HCT116 (cell line): ENCODE results near the gene ZNF496. TPM values are rescaled to one million over a fixed set of nuclear protein-coding genes. Genes with fewer than 3 reads are reported as not detected.

Experiments used
- ATAC-seq: fragments of 200-7000 bp; cut with Tn5 transposase; 2 replicates; pipeline ENCODE4 v1.9.1; 2020; ENCODE audit warnings: mild to moderate bottlenecking, moderate library complexity
- BruUV-seq: library from RNA; stranded (reverse); fragments of 400-500 nt; replicated peaks from 2 replicates; lab custom pipeline; 2021; lab: Mats Ljungman, UMichigan
- CTCF ChIA-PET: fragments of 300-600 bp; sonication (Branson Sonifier 250); formaldehyde crosslinking; loops from one replicate; lab custom pipeline; 2021; ENCODE audit warnings: antibody characterized with exemption; lab: Charles Lee
- POLR2A ChIA-PET: fragments of 300-600, 350-600 bp; sonication (Branson Sonifier 250); formaldehyde crosslinking; loops from one replicate; lab custom pipeline; 2021; ENCODE audit warnings: antibody characterized with exemption; lab: Charles Lee
- RAD21 ChIA-PET, 2 experiments: fragments of 300-600 bp; sonication (Branson Sonifier 250); formaldehyde crosslinking; loops; one replicate each; lab custom pipeline; 2023; ENCODE audit warnings: low total read pairs in 2 of 2; ENCODE audit not compliant: uncharacterized antibody in 2 of 2, unreplicated experiment in 2 of 2, low non-redundant PET in 1 of 2; lab: Charles Lee
- DNase-seq: peaks from one replicate; pipeline ENCODE4 v3.0.0-alpha.2; 2010; ENCODE audit warnings: low read depth, low spot score
- H2AFZ ChIP-seq: fragments of 200-600 bp; shearing (Covaris generic), sonication (generic); 2 replicates; pipeline ENCODE4 v1.6.1; 2017; ENCODE audit warnings: low read depth, mixed run types, mixed read lengths, antibody characterized with exemption, low read length; ENCODE audit not compliant: poor library complexity, severe bottlenecking
- H3K27ac ChIP-seq: 2 replicates; pipeline ENCODE4 v1.5.1; 2012; ENCODE audit warnings: low read depth, low read length
- H3K27me3 ChIP-seq: fragments of 200-600 bp; sonication (generic); 2 replicates; pipeline ENCODE4 v1.6.1; 2016; ENCODE audit warnings: mixed run types, low read length, mixed read lengths; ENCODE audit not compliant: insufficient read depth
- H3K36me3 ChIP-seq, 2 experiments: fragments of 200-500 bp in 1 of 2; fragments of 200-600 bp in 1 of 2; sonication (Bioruptor generic) in 1 of 2; sonication (generic) in 1 of 2; 2 replicates each; pipeline versions ENCODE4 v1.5.1 to v1.6.1; 2014 to 2016; ENCODE audit warnings: low read length in 2 of 2, inconsistent platforms in 1 of 2, mixed read lengths in 1 of 2, mixed run types in 1 of 2; ENCODE audit not compliant: insufficient read depth in 2 of 2, control insufficient read depth in 1 of 2
- H3K4me1 ChIP-seq, 2 experiments: fragments of 200-600 bp in 1 of 2; sonication (generic) in 1 of 2; 2 replicates each; pipeline versions ENCODE4 v1.5.1 to v1.6.1; 2012 to 2017; ENCODE audit warnings: low read length in 2 of 2, inconsistent platforms in 1 of 2, mild to moderate bottlenecking in 1 of 2, mixed read lengths in 1 of 2, mixed run types in 1 of 2, moderate library complexity in 1 of 2; ENCODE audit not compliant: insufficient read depth in 2 of 2, control insufficient read depth in 1 of 2
- H3K4me2 ChIP-seq: fragments of 200-600 bp; sonication (generic); 2 replicates; pipeline ENCODE4 v1.6.1; 2017; ENCODE audit warnings: mixed run types, low read length, mixed read lengths
- H3K4me3 ChIP-seq, 2 experiments: fragments of 200-600 bp in 1 of 2; sonication (generic) in 1 of 2; replicated peaks in 1 of 2; 2 replicates each; pipeline ENCODE4 v1.5.1; 2011 to 2016; ENCODE audit warnings: low read length in 2 of 2, control low read depth in 1 of 2, low read depth in 1 of 2, mild to moderate bottlenecking in 1 of 2, mixed read lengths in 1 of 2, mixed run types in 1 of 2
- H3K79me2 ChIP-seq: fragments of 200-600 bp; sonication (generic); 2 replicates; pipeline ENCODE4 v1.6.1; 2017; ENCODE audit warnings: mild to moderate bottlenecking, mixed run types, low read length, moderate library complexity, mixed read lengths; ENCODE audit not compliant: insufficient read depth
- H3K9ac ChIP-seq: fragments of 200-600 bp; sonication (generic); 2 replicates; pipeline ENCODE4 v1.6.1; 2016; ENCODE audit warnings: low read length, mixed read lengths
- H3K9me2 ChIP-seq: fragments of 200-600 bp; sonication (generic), shearing (Covaris generic); 2 replicates; pipeline ENCODE4 v1.6.1; 2017; ENCODE audit warnings: mixed run types, mild to moderate bottlenecking, moderate library complexity; ENCODE audit not compliant: insufficient read depth
- H3K9me3 ChIP-seq, 2 experiments: fragments of 200-500 bp in 1 of 2; fragments of 200-600 bp in 1 of 2; sonication (Bioruptor generic) in 1 of 2; sonication (generic) in 1 of 2; 2 replicates each; pipeline ENCODE4 v1.6.1; 2014 to 2017; ENCODE audit warnings: low read length in 2 of 2, mixed read lengths in 2 of 2, inconsistent platforms in 1 of 2, low read depth in 1 of 2, mild to moderate bottlenecking in 1 of 2, mixed run types in 1 of 2, moderate library complexity in 1 of 2; ENCODE audit not compliant: control insufficient read depth in 1 of 2, insufficient read depth in 1 of 2
- H4K20me1 ChIP-seq: fragments of 200-600 bp; sonication (generic), shearing (Covaris generic); 2 replicates; pipeline ENCODE4 v1.6.1; 2017; ENCODE audit warnings: mixed run types, mild to moderate bottlenecking, moderate library complexity; ENCODE audit not compliant: insufficient read depth
- CBX3 ChIP-seq: IDR thresholded peaks from 2 replicates; pipeline ENCODE4 v1.6.1; 2012; ENCODE audit warnings: low read depth
- CEBPB ChIP-seq: IDR thresholded peaks from 2 replicates; pipeline ENCODE4 v1.6.1; 2012; ENCODE audit warnings: low read depth
- EGR1 ChIP-seq: IDR thresholded peaks from 2 replicates; pipeline ENCODE4 v1.6.1; 2012; ENCODE audit warnings: low read depth
- ELF1 ChIP-seq: IDR thresholded peaks from 2 replicates; pipeline ENCODE4 v1.6.1; 2012; ENCODE audit warnings: low read depth, borderline replicate concordance
- EZH2 ChIP-seq: fragments of 200-600 bp; sonication (generic); IDR thresholded peaks from 2 replicates; pipeline ENCODE4 v1.6.1; 2017; ENCODE audit warnings: antibody characterized with exemption, mixed run types
- EZH2phosphoT487 ChIP-seq: fragments of 200-600 bp; IDR thresholded peaks from 2 replicates; pipeline ENCODE4 v1.6.1; 2018; ENCODE audit warnings: antibody characterized with exemption, borderline replicate concordance
- FOSL1 ChIP-seq: IDR thresholded peaks from 2 replicates; pipeline ENCODE4 v1.6.1; 2012; ENCODE audit warnings: low read depth
- JUND ChIP-seq: IDR thresholded peaks from 2 replicates; pipeline ENCODE4 v1.6.1; 2012
- POLR2A ChIP-seq: IDR thresholded peaks from 2 replicates; pipeline ENCODE4 v1.7.0; 2011; ENCODE audit warnings: borderline replicate concordance; ENCODE audit not compliant: insufficient read depth, insufficient read length; ENCODE audit errors: extremely low read depth
- POLR2AphosphoS5 ChIP-seq: IDR thresholded peaks from 2 replicates; pipeline ENCODE4 v1.6.1; 2011; ENCODE audit warnings: mild to moderate bottlenecking, low read depth, low read length, moderate library complexity
- SIN3A ChIP-seq: IDR thresholded peaks from 2 replicates; pipeline ENCODE4 v1.6.1; 2012; ENCODE audit warnings: low read depth
- SP1 ChIP-seq: IDR thresholded peaks from 2 replicates; pipeline ENCODE4 v1.6.1; 2012; ENCODE audit warnings: low read depth
- SRF ChIP-seq: IDR thresholded peaks from 2 replicates; pipeline ENCODE4 v1.6.1; 2012; ENCODE audit warnings: low read depth
- TCF7L2 ChIP-seq: IDR thresholded peaks from 2 replicates; pipeline ENCODE4 v1.7.0; 2011; ENCODE audit warnings: borderline replicate concordance, inconsistent platforms; ENCODE audit not compliant: insufficient read depth, insufficient read length; ENCODE audit errors: extremely low read depth
- YY1 ChIP-seq: IDR thresholded peaks from 2 replicates; pipeline ENCODE4 v1.6.1; 2011; ENCODE audit warnings: low read length, low read depth, moderate library complexity, mild to moderate bottlenecking; ENCODE audit not compliant: insufficient replicate concordance; ENCODE audit errors: extremely low read depth
- ZFX ChIP-seq: fragments of 450-650 bp; IDR thresholded peaks from 2 replicates; pipeline ENCODE4 v1.6.1; 2017
- ZNF274 ChIP-seq: fragments of 200-500 bp; sonication (Bioruptor generic); IDR thresholded peaks from 2 replicates; pipeline ENCODE4 v1.6.1; 2014; ENCODE audit warnings: mild to moderate bottlenecking, low read depth, low read length, inconsistent platforms
- intact Hi-C: fragments of 100-400 bp; cut with micrococcal nuclease; formaldehyde crosslinking; loops from 2 replicates; pipeline ENCODE4 v1.10.0; 2022
- total RNA-seq: library from RNA; stranded (reverse); gene quantifications from one replicate; pipeline ENCODE4 v1.2.1, GENCODE V29; 2021; ENCODE audit not compliant: unreplicated experiment
- TF ChIP-seq, protein P1 (sequence below): IDR thresholded peaks from 2 replicates; pipeline ENCODE4 v1.6.1; 2012
- TF ChIP-seq, protein P2 (sequence below), 3 experiments: fragments of 200-600 bp in 1 of 3; sonication (generic) in 1 of 3; IDR thresholded peaks in 2 of 3; conservative IDR thresholded peaks in 1 of 3; 2 replicates each; pipeline ENCODE4 v1.5.1; 2012 to 2017; ENCODE audit warnings: low read depth in 2 of 3, low read length in 2 of 3, antibody characterized with exemption in 1 of 3, borderline replicate concordance in 1 of 3, control low read depth in 1 of 3, mild to moderate bottlenecking in 1 of 3, mixed read lengths in 1 of 3, mixed run types in 1 of 3, moderate library complexity in 1 of 3; ENCODE audit not compliant: insufficient read depth in 1 of 3
- TF ChIP-seq, protein P3 (sequence below): IDR thresholded peaks from 2 replicates; pipeline ENCODE4 v1.6.1; 2012
- TF ChIP-seq, protein P4 (sequence below): IDR thresholded peaks from 2 replicates; pipeline ENCODE4 v1.6.1; 2012; ENCODE audit warnings: low read depth

The ZNF496 gene
- total RNA-seq, 1 experiment from 2014 or later = 37.4 TPM

DNA sequence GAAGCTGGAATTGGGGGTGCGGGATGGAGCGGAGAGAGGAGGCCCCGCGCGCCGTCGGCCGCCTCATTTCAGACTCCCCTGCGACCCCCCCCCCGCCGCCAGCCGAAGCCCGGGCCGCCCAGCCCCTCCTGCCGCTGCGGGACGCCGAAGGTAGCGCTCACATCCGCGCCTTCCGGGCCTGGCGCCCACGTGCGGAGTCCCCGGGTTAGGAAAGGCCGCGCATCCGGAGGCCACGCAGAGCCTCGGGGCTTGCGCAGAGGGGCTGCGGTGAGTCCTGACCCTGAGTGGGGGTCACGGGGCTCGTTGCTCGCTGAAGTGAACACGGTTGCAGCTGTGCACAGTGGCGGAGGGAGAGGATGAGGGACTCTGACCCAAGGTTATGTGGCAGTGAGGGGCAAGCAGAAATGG, 552 bp upstream of the ZNF496 start:
- ATAC-seq (peak; percentile 35), DNase-seq (no peak)
- no peak for TF ChIP-seq POLR2A
- 0 out of 2 replicates have a peak, but pooled peaks have one; percentile 30 for TF ChIP-seq SIN3A
- TF ChIP-seq, protein P1, sequence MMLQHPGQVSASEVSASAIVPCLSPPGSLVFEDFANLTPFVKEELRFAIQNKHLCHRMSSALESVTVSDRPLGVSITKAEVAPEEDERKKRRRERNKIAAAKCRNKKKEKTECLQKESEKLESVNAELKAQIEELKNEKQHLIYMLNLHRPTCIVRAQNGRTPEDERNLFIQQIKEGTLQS = no peak
- no peak for TF ChIP-seq YY1
- TF ChIP-seq FOSL1 = no peak
- TF ChIP-seq, protein P2, sequence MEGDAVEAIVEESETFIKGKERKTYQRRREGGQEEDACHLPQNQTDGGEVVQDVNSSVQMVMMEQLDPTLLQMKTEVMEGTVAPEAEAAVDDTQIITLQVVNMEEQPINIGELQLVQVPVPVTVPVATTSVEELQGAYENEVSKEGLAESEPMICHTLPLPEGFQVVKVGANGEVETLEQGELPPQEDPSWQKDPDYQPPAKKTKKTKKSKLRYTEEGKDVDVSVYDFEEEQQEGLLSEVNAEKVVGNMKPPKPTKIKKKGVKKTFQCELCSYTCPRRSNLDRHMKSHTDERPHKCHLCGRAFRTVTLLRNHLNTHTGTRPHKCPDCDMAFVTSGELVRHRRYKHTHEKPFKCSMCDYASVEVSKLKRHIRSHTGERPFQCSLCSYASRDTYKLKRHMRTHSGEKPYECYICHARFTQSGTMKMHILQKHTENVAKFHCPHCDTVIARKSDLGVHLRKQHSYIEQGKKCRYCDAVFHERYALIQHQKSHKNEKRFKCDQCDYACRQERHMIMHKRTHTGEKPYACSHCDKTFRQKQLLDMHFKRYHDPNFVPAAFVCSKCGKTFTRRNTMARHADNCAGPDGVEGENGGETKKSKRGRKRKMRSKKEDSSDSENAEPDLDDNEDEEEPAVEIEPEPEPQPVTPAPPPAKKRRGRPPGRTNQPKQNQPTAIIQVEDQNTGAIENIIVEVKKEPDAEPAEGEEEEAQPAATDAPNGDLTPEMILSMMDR (IDR thresholded peaks at IDR 0.05 in 2 of 3, conservative IDR thresholded peaks at IDR 0.05 in 1 of 3; ENCODE audit: borderline replicate concordance in 1 of 3, insufficient read depth in 1 of 3, low read depth in 2 of 3, low read length in 2 of 3) = no peak
- no peak for TF ChIP-seq EZH2phosphoT487
- no peak for TF ChIP-seq ELF1
- TF ChIP-seq SRF = no peak
- no peak for TF ChIP-seq TCF7L2
- TF ChIP-seq SP1 = no peak
- no peak for TF ChIP-seq ZNF274
- TF ChIP-seq ZFX = peak; percentile 92
- TF ChIP-seq, protein P3, sequence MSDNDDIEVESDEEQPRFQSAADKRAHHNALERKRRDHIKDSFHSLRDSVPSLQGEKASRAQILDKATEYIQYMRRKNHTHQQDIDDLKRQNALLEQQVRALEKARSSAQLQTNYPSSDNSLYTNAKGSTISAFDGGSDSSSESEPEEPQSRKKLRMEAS = peak; percentile 93
- no peak for TF ChIP-seq CEBPB
- no peak for TF ChIP-seq EZH2
- no peak for TF ChIP-seq EGR1
- TF ChIP-seq POLR2AphosphoS5 = no peak
- TF ChIP-seq JUND = no peak
- TF ChIP-seq CBX3 = no peak
- TF ChIP-seq, protein P4, sequence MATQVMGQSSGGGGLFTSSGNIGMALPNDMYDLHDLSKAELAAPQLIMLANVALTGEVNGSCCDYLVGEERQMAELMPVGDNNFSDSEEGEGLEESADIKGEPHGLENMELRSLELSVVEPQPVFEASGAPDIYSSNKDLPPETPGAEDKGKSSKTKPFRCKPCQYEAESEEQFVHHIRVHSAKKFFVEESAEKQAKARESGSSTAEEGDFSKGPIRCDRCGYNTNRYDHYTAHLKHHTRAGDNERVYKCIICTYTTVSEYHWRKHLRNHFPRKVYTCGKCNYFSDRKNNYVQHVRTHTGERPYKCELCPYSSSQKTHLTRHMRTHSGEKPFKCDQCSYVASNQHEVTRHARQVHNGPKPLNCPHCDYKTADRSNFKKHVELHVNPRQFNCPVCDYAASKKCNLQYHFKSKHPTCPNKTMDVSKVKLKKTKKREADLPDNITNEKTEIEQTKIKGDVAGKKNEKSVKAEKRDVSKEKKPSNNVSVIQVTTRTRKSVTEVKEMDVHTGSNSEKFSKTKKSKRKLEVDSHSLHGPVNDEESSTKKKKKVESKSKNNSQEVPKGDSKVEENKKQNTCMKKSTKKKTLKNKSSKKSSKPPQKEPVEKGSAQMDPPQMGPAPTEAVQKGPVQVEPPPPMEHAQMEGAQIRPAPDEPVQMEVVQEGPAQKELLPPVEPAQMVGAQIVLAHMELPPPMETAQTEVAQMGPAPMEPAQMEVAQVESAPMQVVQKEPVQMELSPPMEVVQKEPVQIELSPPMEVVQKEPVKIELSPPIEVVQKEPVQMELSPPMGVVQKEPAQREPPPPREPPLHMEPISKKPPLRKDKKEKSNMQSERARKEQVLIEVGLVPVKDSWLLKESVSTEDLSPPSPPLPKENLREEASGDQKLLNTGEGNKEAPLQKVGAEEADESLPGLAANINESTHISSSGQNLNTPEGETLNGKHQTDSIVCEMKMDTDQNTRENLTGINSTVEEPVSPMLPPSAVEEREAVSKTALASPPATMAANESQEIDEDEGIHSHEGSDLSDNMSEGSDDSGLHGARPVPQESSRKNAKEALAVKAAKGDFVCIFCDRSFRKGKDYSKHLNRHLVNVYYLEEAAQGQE = no peak
- Histone ChIP-seq H3K4me3 (peak overlapping the region; percentile 86 to 93), H3K36me3 (peaks cover 14 to 27% of the 10 kb centered on the region in 2 experiments; a peak in 3 of 4 replicates), H3K9me3 (no peaks in the 10 kb centered on the region), H4K20me1 (no peaks in the 10 kb centered on the region), H3K79me2 (peaks cover 81% of the 10 kb centered on the region), H3K4me2 (peak overlapping the region; percentile 96), H3K9me2 (no peaks in the 10 kb centered on the region), H3K27ac (peak overlapping the region; percentile 94), H2AFZ (no peak overlapping the region), H3K27me3 (no peaks in the 10 kb centered on the region), H3K9ac (peak overlapping the region; percentile 95), H3K4me1 (peaks cover 15 to 30% of the 10 kb centered on the region in 2 experiments)
- ChIA-PET CTCF (no interaction called here), RAD21 (no interaction called here), POLR2A (no interaction called here)
- no TSS peak for BruUV-seq
- intact Hi-C loops = loop anchor here (5.0 kb wide), 2 partner anchors 120 to 415 kb away; no protein-coding TSS in a partner anchor
